ENCODE measurements around the gene WNT4.

The WNT4 gene

DNA sequence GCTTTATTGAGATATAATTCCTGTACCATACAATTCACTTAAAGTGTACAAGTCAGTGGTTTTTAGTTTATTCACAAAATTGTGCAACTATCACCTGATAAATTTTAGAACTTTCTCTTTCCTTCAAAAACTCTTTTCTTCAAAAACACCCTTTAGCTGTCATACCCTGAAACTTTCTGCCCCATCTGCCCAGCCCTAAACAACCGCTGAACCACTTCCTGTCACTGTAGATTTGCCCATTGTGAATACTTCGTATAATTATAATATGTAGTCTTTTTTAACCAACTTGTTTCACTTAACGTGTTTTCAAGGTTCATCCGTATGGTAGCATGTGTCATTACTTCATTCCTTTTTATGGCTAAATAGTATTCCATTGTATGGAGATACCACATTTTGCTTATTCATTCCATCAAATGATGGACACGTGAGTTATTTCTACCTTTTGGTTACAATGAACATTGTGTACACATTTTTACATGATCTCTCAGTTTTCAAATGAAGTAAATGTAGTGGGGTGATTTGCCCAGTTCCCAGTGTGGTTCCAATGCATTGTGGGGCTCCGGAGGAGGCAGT is 37.9 kb downstream of the WNT4 start:
- no peak for DNase-seq (ENCODE audit: low read depth)
- H3K4me3 ChIP-seq (ENCODE audit: low read depth, low read length) = no peak overlapping the region
- TF ChIP-seq, protein P1, sequence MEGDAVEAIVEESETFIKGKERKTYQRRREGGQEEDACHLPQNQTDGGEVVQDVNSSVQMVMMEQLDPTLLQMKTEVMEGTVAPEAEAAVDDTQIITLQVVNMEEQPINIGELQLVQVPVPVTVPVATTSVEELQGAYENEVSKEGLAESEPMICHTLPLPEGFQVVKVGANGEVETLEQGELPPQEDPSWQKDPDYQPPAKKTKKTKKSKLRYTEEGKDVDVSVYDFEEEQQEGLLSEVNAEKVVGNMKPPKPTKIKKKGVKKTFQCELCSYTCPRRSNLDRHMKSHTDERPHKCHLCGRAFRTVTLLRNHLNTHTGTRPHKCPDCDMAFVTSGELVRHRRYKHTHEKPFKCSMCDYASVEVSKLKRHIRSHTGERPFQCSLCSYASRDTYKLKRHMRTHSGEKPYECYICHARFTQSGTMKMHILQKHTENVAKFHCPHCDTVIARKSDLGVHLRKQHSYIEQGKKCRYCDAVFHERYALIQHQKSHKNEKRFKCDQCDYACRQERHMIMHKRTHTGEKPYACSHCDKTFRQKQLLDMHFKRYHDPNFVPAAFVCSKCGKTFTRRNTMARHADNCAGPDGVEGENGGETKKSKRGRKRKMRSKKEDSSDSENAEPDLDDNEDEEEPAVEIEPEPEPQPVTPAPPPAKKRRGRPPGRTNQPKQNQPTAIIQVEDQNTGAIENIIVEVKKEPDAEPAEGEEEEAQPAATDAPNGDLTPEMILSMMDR (conservative IDR thresholded peaks at IDR 0.05; ENCODE audit: low read depth, low read length) = no peak

DNA sequence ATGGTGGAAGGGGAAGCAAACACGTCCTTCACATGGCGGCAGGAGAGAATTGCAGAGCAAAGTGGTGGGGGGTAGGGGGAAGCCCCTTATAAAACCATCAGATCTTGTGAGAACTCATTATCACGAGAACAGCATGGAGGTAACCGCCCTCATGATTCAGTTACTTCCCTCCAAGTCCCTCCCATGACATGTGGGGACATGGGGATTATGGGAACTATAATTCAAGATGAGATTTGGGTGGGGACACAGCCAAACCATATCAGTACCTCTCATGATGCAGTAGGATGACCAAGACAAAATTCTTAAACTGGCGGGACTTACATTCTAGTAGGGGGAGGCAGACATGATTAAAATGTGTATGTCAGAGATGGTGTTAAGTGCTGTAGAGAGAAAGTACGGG is 38.8 kb downstream of the WNT4 start:
- DNase-seq (ENCODE audit: low read depth) = no peak
- no peak overlapping the region for H3K4me3 ChIP-seq (ENCODE audit: low read depth, low read length)

DNA sequence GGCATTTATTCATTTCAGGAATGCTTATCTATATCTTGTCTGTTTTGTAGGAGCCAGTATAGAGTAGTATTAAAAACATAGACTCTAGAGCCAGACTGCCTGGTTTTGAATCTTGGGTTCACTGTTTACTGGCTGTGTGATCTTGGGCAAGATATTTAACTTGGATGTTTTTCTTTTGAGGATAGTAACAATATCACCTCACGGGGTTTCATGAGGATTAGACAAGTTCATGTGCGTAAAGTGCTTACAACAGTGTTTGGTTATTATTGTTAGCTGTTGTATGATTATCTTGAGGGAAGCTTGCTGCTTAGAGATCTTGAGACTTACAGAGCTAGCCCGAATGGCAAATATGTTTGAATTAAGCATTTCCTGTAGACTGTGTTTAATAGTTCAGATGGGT is 40.2 kb downstream of the WNT4 start:
- TF ChIP-seq, protein P1 (conservative IDR thresholded peaks at IDR 0.05; ENCODE audit: low read depth, low read length) = no peak
- no peak overlapping the region for H3K4me3 ChIP-seq (ENCODE audit: low read depth, low read length)
- no peak for DNase-seq (ENCODE audit: low read depth)

More for the DNA sequence above, 38.8 kb downstream of the WNT4 start:
- TF ChIP-seq, protein P1 (conservative IDR thresholded peaks at IDR 0.05; ENCODE audit: low read depth, low read length) = no peak

DNA sequence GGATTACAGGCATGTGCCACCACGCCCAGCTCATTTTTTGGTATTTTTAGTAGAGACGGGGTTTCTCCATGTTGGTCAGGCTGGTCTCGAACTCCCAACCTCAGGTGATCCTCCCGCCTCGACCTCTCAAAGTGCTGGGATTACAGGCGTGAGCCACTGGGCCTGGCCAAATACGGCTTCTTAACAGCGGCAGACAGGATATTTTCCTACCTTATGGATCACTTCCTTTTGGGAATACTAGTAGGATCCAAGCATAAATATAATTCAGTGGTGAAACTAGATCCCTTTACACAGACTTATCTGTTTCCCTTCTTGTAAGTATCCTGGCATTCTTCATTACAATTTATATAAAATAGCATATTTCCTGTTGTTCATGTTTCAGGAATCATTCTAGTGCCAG is 40.9 kb downstream of the WNT4 start:
- TF ChIP-seq, protein P1 (conservative IDR thresholded peaks at IDR 0.05; ENCODE audit: low read depth, low read length) = no peak
- DNase-seq (ENCODE audit: low read depth) = no peak
- no peak overlapping the region for H3K4me3 ChIP-seq (ENCODE audit: low read depth, low read length)

DNA sequence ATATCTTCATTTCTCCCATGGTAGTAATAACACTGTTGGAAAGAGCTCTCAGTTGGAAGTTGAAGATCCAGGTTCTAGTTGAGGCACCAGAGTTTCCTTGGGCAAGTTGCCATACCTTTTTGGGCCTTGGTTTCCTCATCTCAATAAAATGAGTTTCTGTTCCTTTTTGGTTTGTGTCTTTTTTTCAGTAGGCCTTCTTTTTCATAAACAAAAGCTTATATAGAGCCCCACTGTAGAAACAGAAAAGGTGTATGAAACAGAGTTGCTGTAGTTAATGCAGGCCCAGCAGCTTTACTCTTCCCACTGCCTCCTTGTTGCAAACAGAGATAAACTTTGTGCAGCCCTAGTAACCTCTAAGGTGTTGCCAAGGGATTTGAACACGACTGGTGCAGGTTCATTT is 41.7 kb downstream of the WNT4 start:
- TF ChIP-seq, protein P1 (conservative IDR thresholded peaks at IDR 0.05; ENCODE audit: low read depth, low read length) = no peak
- H3K4me3 ChIP-seq (ENCODE audit: low read depth, low read length) = no peak overlapping the region
- no peak for DNase-seq (ENCODE audit: low read depth)

DNA sequence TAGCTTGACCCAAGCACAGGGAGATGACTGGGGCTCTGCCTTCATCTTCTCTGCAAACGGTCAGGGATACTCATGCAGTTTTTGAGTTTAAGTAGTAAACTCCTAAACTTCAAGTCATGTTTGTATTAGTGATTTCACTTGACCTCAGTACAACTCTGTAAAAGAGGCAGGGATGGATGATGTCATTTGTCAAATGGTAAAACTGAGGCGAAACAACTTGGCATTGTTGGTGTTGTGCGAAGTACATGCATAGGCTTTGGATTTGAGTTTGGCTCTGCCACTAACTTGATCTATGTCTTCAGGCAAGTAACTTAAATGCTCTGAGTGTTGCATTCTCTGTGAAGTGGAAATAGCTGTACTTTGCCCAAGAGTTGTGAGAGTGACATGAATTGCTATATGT is 42.7 kb downstream of the WNT4 start:
- H3K4me3 ChIP-seq (ENCODE audit: low read depth, low read length) = no peak overlapping the region
- TF ChIP-seq, protein P1 (conservative IDR thresholded peaks at IDR 0.05; ENCODE audit: low read depth, low read length) = no peak
- no peak for DNase-seq (ENCODE audit: low read depth)

DNA sequence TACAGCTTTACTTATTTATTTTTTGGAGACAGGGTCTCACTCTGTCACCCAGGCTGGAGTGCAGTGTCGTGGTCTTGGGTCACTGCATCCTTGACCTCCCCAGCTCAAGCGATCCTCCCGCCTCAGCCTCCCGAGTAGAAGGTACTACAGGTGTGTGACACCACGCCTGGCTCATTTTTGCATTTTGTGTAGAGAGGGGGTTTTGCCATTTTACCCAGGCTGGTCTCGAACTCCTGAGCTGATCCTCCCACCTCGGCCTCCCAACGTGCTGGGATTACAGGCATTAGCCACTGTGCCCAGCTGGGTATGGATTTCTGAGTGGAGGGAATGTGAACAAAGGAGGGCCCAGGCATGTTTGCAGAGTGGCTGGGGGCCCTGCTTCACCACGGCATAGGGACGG is 44.1 kb downstream of the WNT4 start:
- TF ChIP-seq, protein P1 (conservative IDR thresholded peaks at IDR 0.05; ENCODE audit: low read depth, low read length) = no peak
- no peak for DNase-seq (ENCODE audit: low read depth)
- no peak overlapping the region for H3K4me3 ChIP-seq (ENCODE audit: low read depth, low read length)
